PC-9 (cell line): ENCODE measurements around the gene TMOD2.

Experiments used
- EZH2 ChIP-seq: fragments of 200-600 bp; sonication (generic); IDR thresholded peaks from 2 replicates; pipeline ENCODE4 v1.8.0; 2017; ENCODE audit warnings: antibody characterized with exemption, low read depth
- TF ChIP-seq, protein P1 (sequence below): fragments of 200-600 bp; sonication (generic); conservative IDR thresholded peaks from 2 replicates; pipeline ENCODE4 v1.6.1; 2017; ENCODE audit warnings: mixed run types, antibody characterized with exemption, mild to moderate bottlenecking, moderate library complexity

DNA sequence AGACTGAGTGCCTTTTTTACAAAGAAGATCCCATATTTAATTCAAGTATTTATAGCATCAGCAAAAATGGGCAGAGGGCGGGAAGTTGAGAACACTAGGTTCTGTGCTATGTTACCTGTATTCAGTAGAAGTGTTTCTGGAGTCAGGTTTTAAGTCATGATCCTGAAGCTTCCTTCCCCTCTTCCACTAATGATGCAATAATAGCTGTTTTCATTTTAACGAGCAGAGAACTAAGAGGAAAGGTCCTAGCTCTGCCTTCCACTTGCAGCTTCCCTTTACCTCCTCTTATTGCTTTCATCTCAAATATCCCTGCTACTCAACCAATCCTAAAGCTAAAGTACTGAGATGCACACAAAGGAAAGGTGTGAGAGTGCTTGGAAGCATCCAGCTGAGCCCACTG is 61.2 kb downstream of the TMOD2 start:
- TF ChIP-seq, protein P1, sequence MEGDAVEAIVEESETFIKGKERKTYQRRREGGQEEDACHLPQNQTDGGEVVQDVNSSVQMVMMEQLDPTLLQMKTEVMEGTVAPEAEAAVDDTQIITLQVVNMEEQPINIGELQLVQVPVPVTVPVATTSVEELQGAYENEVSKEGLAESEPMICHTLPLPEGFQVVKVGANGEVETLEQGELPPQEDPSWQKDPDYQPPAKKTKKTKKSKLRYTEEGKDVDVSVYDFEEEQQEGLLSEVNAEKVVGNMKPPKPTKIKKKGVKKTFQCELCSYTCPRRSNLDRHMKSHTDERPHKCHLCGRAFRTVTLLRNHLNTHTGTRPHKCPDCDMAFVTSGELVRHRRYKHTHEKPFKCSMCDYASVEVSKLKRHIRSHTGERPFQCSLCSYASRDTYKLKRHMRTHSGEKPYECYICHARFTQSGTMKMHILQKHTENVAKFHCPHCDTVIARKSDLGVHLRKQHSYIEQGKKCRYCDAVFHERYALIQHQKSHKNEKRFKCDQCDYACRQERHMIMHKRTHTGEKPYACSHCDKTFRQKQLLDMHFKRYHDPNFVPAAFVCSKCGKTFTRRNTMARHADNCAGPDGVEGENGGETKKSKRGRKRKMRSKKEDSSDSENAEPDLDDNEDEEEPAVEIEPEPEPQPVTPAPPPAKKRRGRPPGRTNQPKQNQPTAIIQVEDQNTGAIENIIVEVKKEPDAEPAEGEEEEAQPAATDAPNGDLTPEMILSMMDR = no peak
- no peak for TF ChIP-seq EZH2
